Panc1 (cell line): ENCODE data around the gene AAK1.

Experiments used
- POLR2AphosphoS5 ChIP-seq: IDR thresholded peaks from 2 replicates; pipeline ENCODE4 v1.6.1; 2012; ENCODE audit warnings: mild to moderate bottlenecking, low read depth, low read length, moderate library complexity
- TF ChIP-seq, protein P1 (sequence below): fragments of 450-650 bp; IDR thresholded peaks from 2 replicates; pipeline ENCODE4 v1.5.1; 2017; ENCODE audit warnings: mild to moderate bottlenecking
- TF ChIP-seq, protein P2 (sequence below), 2 experiments: IDR thresholded peaks; 2 replicates each; pipeline ENCODE4 v1.6.1; 2011 to 2012; ENCODE audit warnings: low read depth in 2 of 2, control low read depth in 1 of 2, low read length in 1 of 2, mild to moderate bottlenecking in 1 of 2, moderate library complexity in 1 of 2; ENCODE audit not compliant: insufficient read depth in 1 of 2

- TF ChIP-seq, protein P1, sequence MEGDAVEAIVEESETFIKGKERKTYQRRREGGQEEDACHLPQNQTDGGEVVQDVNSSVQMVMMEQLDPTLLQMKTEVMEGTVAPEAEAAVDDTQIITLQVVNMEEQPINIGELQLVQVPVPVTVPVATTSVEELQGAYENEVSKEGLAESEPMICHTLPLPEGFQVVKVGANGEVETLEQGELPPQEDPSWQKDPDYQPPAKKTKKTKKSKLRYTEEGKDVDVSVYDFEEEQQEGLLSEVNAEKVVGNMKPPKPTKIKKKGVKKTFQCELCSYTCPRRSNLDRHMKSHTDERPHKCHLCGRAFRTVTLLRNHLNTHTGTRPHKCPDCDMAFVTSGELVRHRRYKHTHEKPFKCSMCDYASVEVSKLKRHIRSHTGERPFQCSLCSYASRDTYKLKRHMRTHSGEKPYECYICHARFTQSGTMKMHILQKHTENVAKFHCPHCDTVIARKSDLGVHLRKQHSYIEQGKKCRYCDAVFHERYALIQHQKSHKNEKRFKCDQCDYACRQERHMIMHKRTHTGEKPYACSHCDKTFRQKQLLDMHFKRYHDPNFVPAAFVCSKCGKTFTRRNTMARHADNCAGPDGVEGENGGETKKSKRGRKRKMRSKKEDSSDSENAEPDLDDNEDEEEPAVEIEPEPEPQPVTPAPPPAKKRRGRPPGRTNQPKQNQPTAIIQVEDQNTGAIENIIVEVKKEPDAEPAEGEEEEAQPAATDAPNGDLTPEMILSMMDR = no peak
- TF ChIP-seq POLR2AphosphoS5 = no peak
- TF ChIP-seq, protein P2, sequence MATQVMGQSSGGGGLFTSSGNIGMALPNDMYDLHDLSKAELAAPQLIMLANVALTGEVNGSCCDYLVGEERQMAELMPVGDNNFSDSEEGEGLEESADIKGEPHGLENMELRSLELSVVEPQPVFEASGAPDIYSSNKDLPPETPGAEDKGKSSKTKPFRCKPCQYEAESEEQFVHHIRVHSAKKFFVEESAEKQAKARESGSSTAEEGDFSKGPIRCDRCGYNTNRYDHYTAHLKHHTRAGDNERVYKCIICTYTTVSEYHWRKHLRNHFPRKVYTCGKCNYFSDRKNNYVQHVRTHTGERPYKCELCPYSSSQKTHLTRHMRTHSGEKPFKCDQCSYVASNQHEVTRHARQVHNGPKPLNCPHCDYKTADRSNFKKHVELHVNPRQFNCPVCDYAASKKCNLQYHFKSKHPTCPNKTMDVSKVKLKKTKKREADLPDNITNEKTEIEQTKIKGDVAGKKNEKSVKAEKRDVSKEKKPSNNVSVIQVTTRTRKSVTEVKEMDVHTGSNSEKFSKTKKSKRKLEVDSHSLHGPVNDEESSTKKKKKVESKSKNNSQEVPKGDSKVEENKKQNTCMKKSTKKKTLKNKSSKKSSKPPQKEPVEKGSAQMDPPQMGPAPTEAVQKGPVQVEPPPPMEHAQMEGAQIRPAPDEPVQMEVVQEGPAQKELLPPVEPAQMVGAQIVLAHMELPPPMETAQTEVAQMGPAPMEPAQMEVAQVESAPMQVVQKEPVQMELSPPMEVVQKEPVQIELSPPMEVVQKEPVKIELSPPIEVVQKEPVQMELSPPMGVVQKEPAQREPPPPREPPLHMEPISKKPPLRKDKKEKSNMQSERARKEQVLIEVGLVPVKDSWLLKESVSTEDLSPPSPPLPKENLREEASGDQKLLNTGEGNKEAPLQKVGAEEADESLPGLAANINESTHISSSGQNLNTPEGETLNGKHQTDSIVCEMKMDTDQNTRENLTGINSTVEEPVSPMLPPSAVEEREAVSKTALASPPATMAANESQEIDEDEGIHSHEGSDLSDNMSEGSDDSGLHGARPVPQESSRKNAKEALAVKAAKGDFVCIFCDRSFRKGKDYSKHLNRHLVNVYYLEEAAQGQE (IDR thresholded peaks at IDR 0.05; ENCODE audit: insufficient read depth in 1 of 2, low read depth in 2 of 2, low read length in 1 of 2) = no peak
Measured at GRCh38 chr2:69577467-69578197, 65.9 kb downstream of the AAK1 start.
